IMR-90 (cell line): ENCODE results near the gene NDUFS3.

Experiments
- BHLHE40 ChIP-seq: fragments of 150-350 bp; IDR thresholded peaks from 2 replicates; pipeline ENCODE4 v1.6.1; 2016; ENCODE audit warnings: mild to moderate bottlenecking, low read depth, low read length
- CEBPB ChIP-seq: IDR thresholded peaks from 2 replicates; pipeline ENCODE4 v1.6.1; 2012; ENCODE audit warnings: low read depth, low read length, improper control_type of control experiment
- CHD1 ChIP-seq: IDR thresholded peaks from 2 replicates; pipeline ENCODE4 v1.6.1; 2012; ENCODE audit warnings: low read depth, low read length, improper control_type of control experiment
- CTCF ChIP-seq: conservative IDR thresholded peaks from 2 replicates; pipeline ENCODE4 v1.5.1; 2012; ENCODE audit warnings: mild to moderate bottlenecking, low read depth, low read length, improper control_type of control experiment
- MXI1 ChIP-seq: IDR thresholded peaks from 2 replicates; pipeline ENCODE4 v1.6.1; 2012; ENCODE audit warnings: low read depth, mild to moderate bottlenecking, low read length, moderate library complexity, borderline replicate concordance
- NFE2L2 ChIP-seq: fragments of 150-350 bp; IDR thresholded peaks from 2 replicates; pipeline ENCODE4 v1.6.1; 2016; ENCODE audit warnings: low read depth, mild to moderate bottlenecking, low read length

- no peak for TF ChIP-seq CTCF
- no peak for TF ChIP-seq MXI1
- TF ChIP-seq BHLHE40, result no peak
- no peak for TF ChIP-seq NFE2L2
- TF ChIP-seq CHD1, result no peak
- no peak for TF ChIP-seq CEBPB
Observed at GRCh38 chr11:47570651-47571356, 8.1 kb upstream of the NDUFS3 start.
